Measurements from ENCODE around the gene CDK6. TPM values are rescaled to one million over a fixed set of nuclear protein-coding genes. Genes with fewer than 3 reads are reported as not detected.

Gene CDK6
- total RNA-seq, result 60.9 and 76.1 TPM in 2 replicates

DNA sequence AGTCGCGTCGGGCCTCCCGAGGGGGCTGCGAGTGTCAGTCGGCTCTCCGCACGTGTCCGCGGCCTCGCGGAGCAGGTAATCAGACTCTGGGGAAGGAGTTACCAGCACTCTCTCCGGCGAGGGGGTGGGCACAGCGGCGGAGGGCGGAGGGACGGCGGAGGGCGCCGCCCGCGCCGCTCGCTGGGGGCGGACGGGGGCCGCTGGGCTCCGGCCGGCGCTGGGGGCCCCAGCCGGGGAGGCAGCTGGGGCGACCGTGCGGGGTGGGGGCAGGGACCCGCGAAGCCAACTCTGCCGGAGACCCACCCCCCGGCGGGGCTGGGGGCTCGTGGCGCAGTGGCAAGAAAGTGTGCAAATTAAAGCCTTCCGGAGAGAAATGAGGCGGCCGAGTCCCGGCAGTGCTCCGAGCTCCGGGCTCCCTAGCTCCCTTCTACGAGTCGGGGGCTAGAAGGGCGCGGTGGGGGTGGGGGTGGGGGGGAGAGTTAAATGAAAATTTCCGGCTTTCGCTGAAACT is at the start of gene CDK6:
Gene CDK6, minus strand, starts transcription at position 85 of the 511 bp plus-strand sequence. CDS start 3,250 bp downstream, outside the sequence.

Other genes starting within 250 kb of the CDK6 start
- gene FAM133B, start 246.2 kb downstream of the CDK6 start, total RNA-seq, result 5.2 and 13.2 TPM in 2 replicates